ENCODE measurements around the gene NPHP4. TPM values are rescaled to one million over a fixed set of nuclear protein-coding genes. Genes with fewer than 3 reads are reported as not detected.

Gene NPHP4
- total and polyA plus RNA-seq, 9 donors, result 1.9 to 6.4 (median 4.2) TPM

DNA sequence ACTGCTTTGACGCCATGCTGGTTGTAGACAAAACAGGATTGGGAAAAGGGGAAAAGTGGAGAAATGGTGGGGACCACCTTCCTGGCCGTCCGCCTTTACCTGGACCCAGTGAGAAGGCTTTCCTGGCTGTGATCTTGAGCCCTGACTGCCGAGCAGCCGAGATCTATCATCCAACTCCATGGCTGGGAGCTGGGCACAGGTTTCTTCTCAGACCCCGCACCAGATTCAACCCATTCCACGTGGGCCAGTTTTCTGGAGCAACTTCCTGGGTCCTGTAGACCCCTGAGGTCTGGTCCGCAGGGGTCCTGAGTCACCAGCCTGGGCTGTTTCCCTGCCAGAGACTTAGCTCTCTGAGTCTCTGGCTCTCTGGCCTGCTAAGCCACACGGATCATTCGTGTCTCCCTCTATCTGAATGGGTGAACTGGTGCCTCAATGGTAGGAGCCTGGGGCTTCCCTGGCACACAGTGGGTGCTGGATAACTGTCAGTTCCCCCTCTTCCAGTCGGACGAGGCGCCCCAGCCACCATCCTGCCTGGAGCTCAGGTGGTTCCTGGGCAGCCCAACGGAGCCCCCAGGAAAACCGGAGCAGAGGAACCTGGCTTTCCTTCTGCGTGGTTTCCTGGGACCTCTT is 4.5 kb upstream of the NPHP4 start:
- H3K36me3 ChIP-seq (ENCODE audit: control insufficient read depth, insufficient read depth, low read length), result no peaks in the 10 kb centered on the region
- H3K4me3 ChIP-seq (ENCODE audit: low read length), result no peak overlapping the region
- 79% methylated on average over 13 of the region's 16 CpGs for WGBS (ENCODE audit: insufficient coverage)
- H3K27ac ChIP-seq (ENCODE audit: low read length), result no peak overlapping the region
- peaks cover 13% of the 10 kb centered on the region for H3K27me3 ChIP-seq (ENCODE audit: control insufficient read depth, insufficient read depth, low read length)
- DNase-seq, result no peak
- H3K4me1 ChIP-seq (ENCODE audit: control insufficient read depth, insufficient read depth, low read length), result peaks cover 17% of the 10 kb centered on the region
- H3K9me3 ChIP-seq (replicated peaks; ENCODE audit: control insufficient read depth, low read depth, low read length), result no peaks in the 10 kb centered on the region

DNA sequence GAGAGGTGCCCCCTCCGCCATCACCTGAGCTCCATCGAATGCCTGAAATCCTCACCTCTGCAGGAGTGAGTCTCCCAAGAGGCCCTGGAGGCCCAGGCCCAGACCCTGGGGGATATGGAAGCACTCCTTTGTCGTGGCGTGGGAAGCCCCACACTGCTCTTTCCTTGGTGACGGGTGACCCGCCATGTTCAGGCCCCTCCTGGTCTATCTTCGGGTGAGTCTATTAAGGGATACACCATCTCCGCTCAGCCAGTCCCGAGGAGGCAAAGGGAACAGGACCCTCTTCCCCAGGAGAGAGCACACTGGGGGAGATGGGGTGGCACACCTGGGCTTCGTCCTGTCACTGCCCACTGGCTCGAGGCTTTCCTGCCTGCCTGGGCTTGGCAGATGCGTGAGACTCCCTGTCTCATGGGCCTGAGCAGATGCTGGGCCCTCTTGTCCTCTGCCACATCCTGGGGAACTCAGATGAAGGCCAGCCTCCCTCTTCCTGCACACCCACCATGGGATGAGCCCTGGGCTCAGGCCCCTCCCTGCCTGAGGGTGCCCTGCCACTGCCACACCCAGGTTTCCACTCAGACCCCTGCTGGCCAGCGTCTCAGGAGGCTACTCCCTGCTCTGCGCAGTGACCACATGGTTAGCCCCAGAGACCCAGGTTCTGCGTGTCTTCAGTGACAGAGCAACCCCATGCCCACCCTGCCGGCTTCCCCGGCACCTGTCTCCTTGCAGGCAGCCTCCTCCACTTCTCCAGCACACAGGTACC is 3.8 kb upstream of the NPHP4 start:
- WGBS (ENCODE audit: insufficient coverage), result 90% methylated on average over 14 of the region's 17 CpGs
- Histone ChIP-seq H3K9me3 (replicated peaks; ENCODE audit: control insufficient read depth, low read depth, low read length) (no peaks in the 10 kb centered on the region), H3K27me3 (ENCODE audit: control insufficient read depth, insufficient read depth, low read length) (peaks cover 13% of the 10 kb centered on the region), H3K27ac (ENCODE audit: low read length) (no peak overlapping the region), H3K4me3 (ENCODE audit: low read length) (no peak overlapping the region), H3K4me1 (ENCODE audit: control insufficient read depth, insufficient read depth, low read length) (peaks cover 13% of the 10 kb centered on the region), H3K36me3 (ENCODE audit: control insufficient read depth, insufficient read depth, low read length) (no peaks in the 10 kb centered on the region)
- DNase-seq, result no peak

DNA sequence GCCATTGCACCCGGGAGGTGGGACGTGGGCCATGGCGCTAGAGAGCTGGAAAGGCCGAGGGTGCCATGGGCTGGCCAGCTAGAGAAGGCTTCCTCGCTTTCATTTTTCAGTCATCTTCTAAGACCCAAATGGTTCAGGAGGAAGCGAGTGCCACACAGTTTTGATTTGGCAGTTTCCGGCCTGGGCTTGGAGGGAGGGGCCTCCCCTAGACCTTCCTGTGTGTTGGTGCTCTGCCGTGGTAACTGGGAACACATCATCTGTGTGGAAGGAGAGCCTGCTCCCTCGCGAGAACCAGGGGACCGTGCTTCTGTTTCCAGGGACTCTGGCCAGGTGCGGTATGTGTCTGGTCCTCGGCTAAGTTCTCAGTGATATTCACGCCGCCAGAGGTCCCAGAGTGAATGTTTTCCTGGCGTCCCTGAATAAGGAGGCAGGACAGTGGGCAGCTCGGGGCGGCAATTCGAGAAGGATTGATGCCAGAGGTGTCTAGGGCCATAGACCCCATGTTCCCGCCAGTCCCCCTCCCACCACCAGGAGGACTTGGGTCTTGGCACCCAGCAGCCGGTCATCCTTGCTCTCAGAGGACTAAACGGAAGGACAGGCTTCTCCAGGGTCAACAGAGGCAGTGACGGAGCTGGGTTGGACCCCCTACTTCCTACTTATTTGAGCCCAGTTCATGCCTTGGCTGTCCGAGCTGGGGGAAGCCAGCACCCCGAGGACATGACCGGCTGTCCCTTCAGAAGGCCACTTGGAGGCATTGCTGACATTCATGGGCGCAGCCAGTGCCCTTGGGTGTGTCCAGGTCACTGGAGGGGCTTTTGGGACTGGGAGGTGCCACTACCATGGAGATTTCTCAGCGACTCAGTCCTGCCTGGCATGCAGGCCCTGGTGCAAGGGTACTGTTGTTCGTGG is 2.7 kb upstream of the NPHP4 start:
- DNase-seq, result no peak
- Histone ChIP-seq H3K27ac (ENCODE audit: low read length) (no peak overlapping the region), H3K4me1 (ENCODE audit: control insufficient read depth, insufficient read depth, low read length) (peaks cover 17% of the 10 kb centered on the region), H3K36me3 (ENCODE audit: control insufficient read depth, insufficient read depth, low read length) (no peaks in the 10 kb centered on the region), H3K9me3 (replicated peaks; ENCODE audit: control insufficient read depth, low read depth, low read length) (no peaks in the 10 kb centered on the region), H3K4me3 (ENCODE audit: low read length) (no peak overlapping the region), H3K27me3 (ENCODE audit: control insufficient read depth, insufficient read depth, low read length) (peaks cover 13% of the 10 kb centered on the region)
- 78% methylated on average over 19 of the region's 29 CpGs for WGBS (ENCODE audit: insufficient coverage)

GRCh38 chr1:5993556-5994491 is 1.6 kb upstream of the NPHP4 start:
- H3K9me3 ChIP-seq (replicated peaks; ENCODE audit: control insufficient read depth, low read depth, low read length), result no peaks in the 10 kb centered on the region
- no peak overlapping the region for H3K27ac ChIP-seq (ENCODE audit: low read length)
- H3K4me1 ChIP-seq (ENCODE audit: control insufficient read depth, insufficient read depth, low read length), result peaks cover 17% of the 10 kb centered on the region
- no peak for DNase-seq
- H3K4me3 ChIP-seq (ENCODE audit: low read length), result peak overlapping the region; percentile 68
- WGBS (ENCODE audit: insufficient coverage), result 31% methylated on average over 24 of the region's 29 CpGs
- no peaks in the 10 kb centered on the region for H3K36me3 ChIP-seq (ENCODE audit: control insufficient read depth, insufficient read depth, low read length)
- H3K27me3 ChIP-seq (ENCODE audit: control insufficient read depth, insufficient read depth, low read length), result peaks cover 13% of the 10 kb centered on the region

GRCh38 chr1:5992814-5993555 is 760 bp upstream of the NPHP4 start:
- Histone ChIP-seq H3K9me3 (replicated peaks; ENCODE audit: control insufficient read depth, low read depth, low read length) (no peaks in the 10 kb centered on the region), H3K36me3 (ENCODE audit: control insufficient read depth, insufficient read depth, low read length) (no peaks in the 10 kb centered on the region), H3K27me3 (ENCODE audit: control insufficient read depth, insufficient read depth, low read length) (peaks cover 13% of the 10 kb centered on the region), H3K4me1 (ENCODE audit: control insufficient read depth, insufficient read depth, low read length) (peaks cover 17% of the 10 kb centered on the region), H3K4me3 (ENCODE audit: low read length) (peak overlapping the region; percentile 68), H3K27ac (ENCODE audit: low read length) (no peak overlapping the region)
- DNase-seq, result no peak
- under 1% methylated on average over 49 of the region's 49 CpGs for WGBS (ENCODE audit: insufficient coverage)

DNA sequence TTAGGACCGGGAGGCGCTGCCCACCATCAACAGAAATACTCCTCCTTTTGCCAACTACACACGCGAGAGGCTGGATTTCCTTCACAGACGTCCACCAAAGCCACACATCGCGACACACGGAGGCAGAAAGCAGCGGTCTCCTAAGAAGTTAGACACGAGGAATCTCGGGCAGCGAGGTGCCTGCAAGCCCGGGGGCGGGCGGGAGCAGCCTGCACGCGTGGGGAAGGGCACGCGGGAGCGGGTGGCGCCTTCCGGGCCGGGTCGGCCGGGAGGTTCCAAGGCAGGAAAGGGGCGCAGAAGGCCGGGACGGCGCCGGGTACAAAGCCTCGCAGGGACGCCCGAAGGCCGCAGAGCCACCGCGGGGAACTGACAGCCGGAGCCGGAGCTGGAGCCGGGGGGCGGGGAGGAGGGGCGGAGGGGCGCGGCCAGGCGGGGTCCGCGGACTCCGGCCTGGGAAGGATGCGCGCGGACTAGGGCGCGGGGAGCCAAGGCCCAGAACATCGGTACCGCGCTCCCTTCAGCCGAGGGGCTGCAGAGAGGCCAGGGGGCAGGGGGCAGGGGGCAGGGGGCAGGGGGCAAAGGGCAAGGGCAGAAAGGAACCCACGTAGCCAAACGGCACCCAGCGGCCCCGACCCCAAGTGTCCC is 722 bp downstream of the NPHP4 start:
- peaks cover 17% of the 10 kb centered on the region for H3K4me1 ChIP-seq (ENCODE audit: control insufficient read depth, insufficient read depth, low read length)
- H3K4me3 ChIP-seq (ENCODE audit: low read length), result peak overlapping the region; percentile 68
- no peak overlapping the region for H3K27ac ChIP-seq (ENCODE audit: low read length)
- H3K9me3 ChIP-seq (replicated peaks; ENCODE audit: control insufficient read depth, low read depth, low read length), result no peaks in the 10 kb centered on the region
- no peaks in the 10 kb centered on the region for H3K36me3 ChIP-seq (ENCODE audit: control insufficient read depth, insufficient read depth, low read length)
- DNase-seq, result peak; percentile 58
- under 1% methylated on average over 32 of the region's 60 CpGs for WGBS (ENCODE audit: insufficient coverage)
- peaks cover 13% of the 10 kb centered on the region for H3K27me3 ChIP-seq (ENCODE audit: control insufficient read depth, insufficient read depth, low read length)

- peaks cover 13% of the 10 kb centered on the region for H3K27me3 ChIP-seq (ENCODE audit: control insufficient read depth, insufficient read depth, low read length)
- DNase-seq, result no peak
- WGBS (ENCODE audit: insufficient coverage), result 26% methylated on average over 8 of the region's 10 CpGs
- H3K4me1 ChIP-seq (ENCODE audit: control insufficient read depth, insufficient read depth, low read length), result peaks cover 17% of the 10 kb centered on the region
- no peaks in the 10 kb centered on the region for H3K36me3 ChIP-seq (ENCODE audit: control insufficient read depth, insufficient read depth, low read length)
- H3K4me3 ChIP-seq (ENCODE audit: low read length), result peak overlapping the region; percentile 68
- H3K27ac ChIP-seq (ENCODE audit: low read length), result no peak overlapping the region
- no peaks in the 10 kb centered on the region for H3K9me3 ChIP-seq (replicated peaks; ENCODE audit: control insufficient read depth, low read depth, low read length)
These were observed 1.3 kb downstream of the NPHP4 start for GRCh38 chr1:5990913-5991312.

DNA sequence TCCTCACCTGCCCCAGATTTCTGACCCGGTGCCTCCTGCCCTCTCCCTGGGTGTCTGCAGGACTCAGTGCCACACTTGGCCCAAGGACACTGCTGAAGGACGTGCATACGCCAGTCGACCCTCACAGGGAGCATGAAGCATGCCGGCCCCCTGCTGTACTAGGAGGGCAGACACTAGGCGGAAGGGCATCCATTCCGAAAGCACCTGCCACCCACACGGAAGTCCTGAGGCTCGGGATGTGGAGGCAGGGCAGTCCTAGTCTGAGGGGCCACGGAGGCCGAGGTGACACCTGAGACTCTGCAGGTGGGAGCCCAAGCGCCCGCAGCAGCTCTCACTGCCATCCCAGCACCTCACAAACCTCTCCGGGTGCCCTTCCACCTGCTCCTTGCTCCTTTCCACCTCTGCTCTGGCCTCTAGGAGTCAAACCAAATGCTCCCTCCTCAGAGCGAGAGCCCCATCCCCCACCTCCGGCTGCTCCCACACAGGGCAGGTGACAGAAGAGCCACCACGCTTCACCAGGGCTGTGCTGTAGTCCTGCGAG is 2.4 kb downstream of the NPHP4 start:
- H3K27me3 ChIP-seq (ENCODE audit: control insufficient read depth, insufficient read depth, low read length), result peaks cover 13% of the 10 kb centered on the region
- DNase-seq, result no peak
- WGBS (ENCODE audit: insufficient coverage), result 96% methylated on average over 10 of the region's 18 CpGs
- no peak overlapping the region for H3K4me3 ChIP-seq (ENCODE audit: low read length)
- H3K4me1 ChIP-seq (ENCODE audit: control insufficient read depth, insufficient read depth, low read length), result peaks cover 17% of the 10 kb centered on the region
- H3K27ac ChIP-seq (ENCODE audit: low read length), result no peak overlapping the region
- H3K36me3 ChIP-seq (ENCODE audit: control insufficient read depth, insufficient read depth, low read length), result peaks cover 8% of the 10 kb centered on the region
- no peaks in the 10 kb centered on the region for H3K9me3 ChIP-seq (replicated peaks; ENCODE audit: control insufficient read depth, low read depth, low read length)

Data from muscle of leg (tissue), 11 donors.